ENCODE data around the gene RASSF4.

RASSF4 gene

DNA sequence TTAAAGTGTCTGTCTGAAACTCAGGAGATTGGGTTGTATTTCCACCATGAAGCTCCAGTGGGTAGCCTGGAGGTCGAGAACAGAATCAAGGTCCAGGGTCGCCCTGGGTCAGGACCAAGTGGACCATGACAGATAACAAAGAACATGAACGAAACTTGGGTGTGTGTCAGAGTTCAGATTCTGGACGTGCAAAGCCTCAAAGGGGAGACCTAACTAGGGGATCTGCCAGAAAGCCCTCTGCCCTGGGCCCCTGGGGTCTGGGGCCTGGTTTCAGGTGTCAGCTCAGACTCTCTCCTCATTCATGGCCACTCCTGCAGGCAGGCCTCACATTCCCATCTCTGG lies 1.6 kb downstream of the RASSF4 start:
- in situ Hi-C loops (cut with MboI; ENCODE audit: low sequenced_read_pairs, unreplicated experiment): no loop called here
- TF ChIP-seq CTCF (IDR thresholded peaks at IDR 0.05; ENCODE audit: borderline replicate concordance, control extremely low read depth, extremely low read depth, insufficient read depth, missing control alignments): no peak
- DNase-seq (ENCODE audit: low spot score): no peak

DNA sequence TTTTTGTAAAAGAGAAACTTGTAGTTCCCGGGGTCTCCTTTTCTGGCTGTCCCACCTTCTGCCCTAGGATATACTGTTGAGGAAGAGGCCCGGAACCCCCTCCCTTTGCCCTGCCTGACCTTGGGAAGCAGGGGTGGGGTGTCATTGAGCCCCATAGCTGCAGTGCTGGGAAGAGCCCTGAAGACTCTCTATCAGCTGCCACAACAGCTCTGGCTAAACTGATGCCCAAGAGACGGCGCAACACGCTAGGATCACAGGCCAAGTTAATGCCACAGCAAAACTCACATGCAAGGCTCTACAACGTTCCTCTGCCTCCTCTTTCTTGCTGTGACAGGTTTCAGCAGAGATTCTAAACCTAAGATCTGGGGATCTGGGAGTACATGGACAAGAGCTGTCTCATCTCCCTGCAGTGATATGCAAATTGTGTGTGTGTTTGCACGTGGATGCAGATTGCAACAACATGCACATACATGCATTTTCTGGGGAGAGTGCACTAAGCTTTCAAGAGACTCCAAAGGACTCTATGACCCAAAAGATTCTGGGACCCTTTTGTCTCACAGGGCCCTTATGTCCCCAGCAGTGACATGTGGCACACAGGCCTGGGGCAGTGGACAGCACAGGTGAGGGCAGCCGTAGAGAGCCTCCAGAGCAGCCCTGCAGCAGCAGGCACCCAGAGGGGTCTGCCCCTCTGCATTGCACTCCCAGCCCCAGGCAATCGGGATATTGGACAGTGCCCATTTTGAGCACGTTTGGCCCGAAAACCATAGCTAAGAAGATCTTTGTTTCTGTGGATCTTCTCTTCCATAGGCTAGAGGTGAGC lies 2.5 kb downstream of the RASSF4 start:
- no peak for DNase-seq (ENCODE audit: low spot score)
- in situ Hi-C loops (cut with MboI; ENCODE audit: low sequenced_read_pairs, unreplicated experiment): no loop called here

GRCh38 chr10:44962870-44963738 lies 3.5 kb downstream of the RASSF4 start:
- in situ Hi-C loops (cut with MboI; ENCODE audit: low sequenced_read_pairs, unreplicated experiment): no loop called here
- no peak for TF ChIP-seq CTCF (IDR thresholded peaks at IDR 0.05; ENCODE audit: borderline replicate concordance, control extremely low read depth, extremely low read depth, insufficient read depth, missing control alignments)
- DNase-seq (ENCODE audit: low spot score): no peak

More for the DNA sequence above, 2.5 kb downstream of the RASSF4 start:
- TF ChIP-seq CTCF (IDR thresholded peaks at IDR 0.05; ENCODE audit: borderline replicate concordance, control extremely low read depth, extremely low read depth, insufficient read depth, missing control alignments): no peak

GRCh38 chr10:44963772-44964633 lies 4.4 kb downstream of the RASSF4 start:
- DNase-seq (ENCODE audit: low spot score): peak; percentile 14
- in situ Hi-C loops (cut with MboI; ENCODE audit: low sequenced_read_pairs, unreplicated experiment): no loop called here
- TF ChIP-seq CTCF (IDR thresholded peaks at IDR 0.05; ENCODE audit: borderline replicate concordance, control extremely low read depth, extremely low read depth, insufficient read depth, missing control alignments): no peak

- in situ Hi-C loops (cut with MboI; ENCODE audit: low sequenced_read_pairs, unreplicated experiment): no loop called here
- TF ChIP-seq CTCF (IDR thresholded peaks at IDR 0.05; ENCODE audit: borderline replicate concordance, control extremely low read depth, extremely low read depth, insufficient read depth, missing control alignments): no peak
- no peak for DNase-seq (ENCODE audit: low spot score)
Observed at GRCh38 chr10:44965104-44965503, 5.5 kb downstream of the RASSF4 start.

GRCh38 chr10:44965651-44966097 lies 6.1 kb downstream of the RASSF4 start:
- in situ Hi-C loops (cut with MboI; ENCODE audit: low sequenced_read_pairs, unreplicated experiment): no loop called here
- TF ChIP-seq CTCF (IDR thresholded peaks at IDR 0.05; ENCODE audit: borderline replicate concordance, control extremely low read depth, extremely low read depth, insufficient read depth, missing control alignments): no peak
- DNase-seq (ENCODE audit: low spot score): no peak

Measured in GM13976 (cell line).